Limb (tissue), 2 donors: ENCODE measurements around the gene ZFYVE28.
"Not testable (repeated sequence)": the region's sequence is repeated elsewhere in the genome, so short reads cannot be mapped to it uniquely, and the experiment has no call there.

Experiments
- DNase-seq, 2 donors: peaks; one replicate each; pipeline ENCODE4 v3.0.0-alpha.2; 2016; ENCODE audit errors: extremely low spot score in 2 of 2

Gene ZFYVE28

DNA sequence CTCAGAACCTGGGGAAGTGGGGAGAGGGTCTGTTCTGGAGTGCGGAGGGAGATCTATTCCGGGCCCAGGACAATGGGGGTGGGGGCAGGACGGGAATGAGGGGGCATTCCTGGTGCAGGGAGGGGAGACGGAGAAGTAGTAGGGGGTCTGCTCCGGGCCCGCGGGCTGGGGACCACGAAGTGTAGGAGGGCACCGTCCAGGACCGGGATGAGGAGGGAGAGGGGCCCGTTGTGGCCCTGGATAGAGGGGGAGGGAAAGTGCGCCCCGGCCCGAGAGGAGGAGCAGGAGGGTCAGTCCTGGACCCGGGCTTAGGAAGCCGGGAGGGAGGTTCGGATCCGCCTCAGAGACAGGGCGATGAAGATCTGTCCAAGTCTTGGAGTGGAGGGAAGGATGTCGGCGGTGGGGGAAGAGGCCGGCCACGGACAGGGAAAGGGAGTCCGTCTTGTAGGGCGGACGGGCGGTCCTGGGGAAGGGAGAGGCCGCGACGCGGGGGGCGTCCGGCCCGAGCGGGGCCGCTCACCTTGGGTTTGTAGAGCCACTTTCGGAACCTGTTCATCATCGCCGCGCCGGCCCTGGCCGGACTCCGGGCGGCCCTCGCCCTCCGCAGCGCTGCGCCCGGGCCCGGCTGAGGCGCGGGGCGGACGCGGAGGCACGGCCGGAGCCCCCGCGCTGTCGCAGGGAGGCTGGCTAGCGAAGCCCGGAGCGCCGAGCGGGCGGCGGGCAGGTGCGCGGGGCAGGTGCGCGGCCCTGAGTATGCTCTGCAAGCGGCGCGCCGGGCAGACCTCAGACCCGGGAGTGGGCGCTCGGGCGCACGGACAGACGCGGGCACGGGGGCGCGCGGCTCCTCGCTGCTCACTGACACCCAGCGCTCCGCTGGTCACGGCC, at the start of gene ZFYVE28:
ZFYVE28 (minus strand) TSS at position 881 of the 885 bp plus-strand sequence; CDS start at position 559, 322 bp downstream.
- no peak for DNase-seq

DNA sequence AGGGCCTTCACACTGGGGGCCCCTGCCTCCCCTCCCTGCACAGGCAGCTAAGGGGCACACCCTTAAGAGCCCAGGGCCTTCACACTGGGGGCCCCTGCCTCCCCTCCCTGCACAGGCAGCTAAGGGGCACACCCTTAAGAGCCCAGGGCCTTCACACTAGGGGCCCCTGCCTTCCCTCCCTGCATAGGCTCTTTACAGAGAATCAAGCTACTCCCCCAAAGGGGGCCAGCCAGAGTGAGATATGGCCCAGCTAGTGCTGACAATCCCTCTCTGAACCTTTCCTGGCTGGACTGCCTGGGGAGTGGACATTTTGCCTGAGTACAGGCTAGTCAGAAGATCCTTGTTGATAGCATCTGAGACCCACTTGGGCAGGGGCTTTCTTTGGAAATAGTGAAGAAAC, 47.1 kb upstream of the ZFYVE28 start:
- DNase-seq, result not testable (repeated sequence)

DNA sequence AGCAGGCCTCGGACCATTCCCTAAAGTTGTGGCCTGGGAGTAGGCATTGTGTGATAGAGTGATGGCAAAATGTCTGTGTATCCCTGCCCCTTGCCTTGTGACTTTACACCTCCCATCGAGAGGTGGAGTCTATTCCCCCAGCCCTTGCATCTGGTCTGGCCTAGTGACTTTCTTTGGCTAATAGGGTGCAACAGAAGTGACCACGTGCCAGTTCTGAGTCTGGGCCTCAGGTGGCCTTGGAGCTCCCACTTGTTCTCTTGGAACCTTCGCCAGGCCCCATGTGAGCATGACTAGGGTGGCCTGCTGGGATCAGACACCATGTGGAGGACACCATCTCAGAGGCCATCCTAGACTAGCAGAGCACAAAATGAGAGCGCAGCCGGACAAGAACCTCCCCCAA, 46.6 kb upstream of the ZFYVE28 start:
- no peak for DNase-seq

DNA sequence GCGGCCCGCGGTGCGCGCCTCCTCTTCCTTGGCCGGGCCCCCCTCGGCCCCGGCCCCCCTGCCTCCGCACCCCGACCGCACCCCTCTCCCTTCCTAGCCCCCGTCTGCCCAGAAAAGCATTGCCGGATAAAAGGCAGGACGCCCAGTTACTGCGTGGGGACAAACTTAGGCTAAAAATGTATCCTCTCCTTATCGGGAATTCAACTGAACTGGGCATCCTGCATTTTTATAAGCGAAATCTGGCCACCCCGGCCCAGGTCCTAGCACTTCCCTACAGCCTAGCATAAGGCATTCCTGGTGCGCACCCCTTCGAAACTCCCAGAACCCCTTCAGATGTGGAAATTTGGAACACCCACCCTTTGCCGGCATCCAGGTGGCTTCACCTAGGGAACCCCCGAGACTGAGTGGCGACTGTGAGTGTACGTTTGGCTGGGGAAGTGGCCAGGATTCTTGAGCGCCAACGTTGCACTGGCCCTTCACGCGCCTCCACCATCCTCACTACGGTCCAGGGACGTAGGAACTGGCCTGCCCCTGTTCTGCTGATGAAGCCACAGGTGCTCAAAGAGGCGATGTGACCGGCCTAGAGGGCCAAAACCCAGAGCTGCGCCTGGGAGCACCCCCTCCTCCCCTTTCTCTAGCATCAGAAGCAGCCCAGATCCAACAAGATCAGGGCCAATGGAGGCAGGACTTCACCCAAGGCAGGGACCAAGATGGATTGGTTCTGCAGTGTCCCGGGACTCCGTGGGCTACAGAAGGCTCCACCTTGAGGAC, 44.7 kb upstream of the ZFYVE28 start:
- DNase-seq, result no peak

DNA sequence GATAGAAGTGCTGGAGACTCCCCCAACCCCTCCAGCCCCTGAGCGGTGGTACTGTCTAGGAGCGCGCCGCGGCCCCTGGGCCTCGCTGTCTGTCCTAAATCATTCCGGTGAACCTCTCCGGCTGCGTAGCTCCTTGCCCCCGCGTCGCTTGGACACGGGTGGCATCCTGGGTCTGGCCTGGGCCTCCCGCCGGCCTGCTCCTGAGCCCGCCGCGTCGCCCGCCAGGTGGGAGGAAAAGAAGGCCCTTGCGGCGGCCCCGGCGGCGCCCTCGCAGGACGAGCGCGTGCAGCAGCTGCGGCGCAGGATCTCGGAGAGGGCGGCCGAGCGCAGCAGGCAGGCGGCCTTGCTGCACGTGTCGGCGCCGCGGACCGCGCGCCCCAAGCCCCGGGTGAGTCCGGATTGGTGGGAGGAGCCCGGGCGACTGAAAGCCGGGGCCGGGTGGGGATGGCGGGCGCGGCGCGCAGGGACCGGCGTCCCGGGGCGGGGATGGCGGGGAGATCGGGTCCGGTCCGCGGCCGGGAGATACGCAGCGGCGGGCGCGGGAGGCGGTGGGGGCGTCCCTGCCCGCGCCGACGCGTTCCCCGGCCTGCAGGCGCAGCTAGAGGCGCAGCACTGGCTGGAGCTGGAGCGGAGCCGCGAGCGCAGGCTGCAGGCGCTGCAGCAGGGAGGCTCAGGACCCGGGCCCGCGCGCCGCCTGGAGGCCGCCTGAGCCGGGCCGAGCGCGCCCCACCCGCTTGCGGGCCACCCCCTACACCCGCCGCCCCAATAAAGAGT, 44.0 kb upstream of the ZFYVE28 start:
- DNase-seq, result peak; percentile 82 to 83

DNA sequence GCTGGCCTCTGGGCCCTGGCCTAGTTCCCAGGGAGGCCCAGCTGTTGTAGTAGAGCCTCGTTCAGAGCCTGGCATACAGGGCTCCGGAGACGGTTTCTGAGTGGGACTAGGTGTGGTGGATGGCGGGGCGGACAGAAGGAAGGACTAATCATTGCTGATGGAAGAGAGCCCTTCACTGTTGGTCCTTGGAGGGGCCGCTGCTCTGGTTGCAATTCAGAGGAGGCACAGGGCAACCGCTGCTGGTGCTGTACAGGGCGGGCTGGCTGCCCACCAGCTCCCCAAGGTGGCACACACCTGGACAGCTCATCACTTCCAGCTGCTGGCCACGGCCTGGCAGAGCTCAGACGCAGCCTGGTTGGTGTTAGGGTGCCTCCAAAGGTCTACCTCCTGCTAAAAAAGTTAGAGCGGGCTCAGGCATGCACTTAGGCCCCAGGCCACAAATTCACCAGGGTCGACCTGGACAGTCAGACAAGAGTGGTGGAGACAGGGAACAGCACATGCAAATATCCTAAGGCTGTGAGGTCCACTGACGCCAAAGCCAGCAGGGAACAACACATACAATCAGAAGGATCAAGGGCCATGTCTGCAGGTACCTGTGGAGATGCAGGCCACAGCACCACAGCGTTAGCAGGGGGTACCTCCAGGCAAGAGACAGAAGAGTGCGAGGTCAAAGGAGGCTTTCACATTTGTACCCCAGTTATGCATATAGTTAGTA, 43.0 kb upstream of the ZFYVE28 start:
- peak in 1 of 2 donors; percentile 19 for DNase-seq

DNA sequence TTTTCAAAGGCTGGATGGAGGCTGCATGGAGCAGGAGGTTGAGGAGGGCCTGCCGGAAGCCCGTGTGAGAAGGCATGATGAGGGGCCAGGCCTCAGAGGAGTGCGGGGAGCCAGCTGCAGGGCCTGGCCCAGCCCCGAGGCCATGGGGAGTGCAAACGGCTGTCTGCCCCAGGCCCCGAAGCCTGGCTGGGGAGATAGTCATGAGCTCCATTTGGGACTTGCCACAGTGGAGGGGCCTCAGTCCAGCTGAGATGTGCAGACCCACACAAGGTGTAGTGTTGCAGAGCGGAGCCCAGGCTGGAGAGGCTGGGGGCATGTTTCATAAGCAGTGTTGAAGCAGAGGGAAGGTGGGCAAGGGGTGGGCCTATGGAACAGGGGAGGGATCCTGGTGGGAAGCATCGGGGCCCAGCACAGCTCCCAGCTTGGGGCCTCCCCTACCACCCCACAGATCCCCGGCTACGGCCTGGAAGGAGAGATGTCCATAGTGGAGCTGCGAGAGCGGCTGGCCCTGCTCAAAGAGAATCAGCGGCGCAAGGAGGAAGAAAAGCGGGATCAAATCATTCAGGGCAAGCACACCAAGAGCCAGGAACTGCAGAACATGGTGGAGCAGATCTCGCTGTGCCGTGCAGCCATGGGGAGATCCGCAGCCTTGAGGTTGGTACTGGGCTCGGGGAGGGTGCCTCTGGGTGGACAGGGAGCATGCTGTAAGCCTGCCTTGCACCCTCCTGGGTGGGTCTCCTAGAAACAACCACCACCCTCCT, 41.3 kb upstream of the ZFYVE28 start:
- DNase-seq, result no peak

DNA sequence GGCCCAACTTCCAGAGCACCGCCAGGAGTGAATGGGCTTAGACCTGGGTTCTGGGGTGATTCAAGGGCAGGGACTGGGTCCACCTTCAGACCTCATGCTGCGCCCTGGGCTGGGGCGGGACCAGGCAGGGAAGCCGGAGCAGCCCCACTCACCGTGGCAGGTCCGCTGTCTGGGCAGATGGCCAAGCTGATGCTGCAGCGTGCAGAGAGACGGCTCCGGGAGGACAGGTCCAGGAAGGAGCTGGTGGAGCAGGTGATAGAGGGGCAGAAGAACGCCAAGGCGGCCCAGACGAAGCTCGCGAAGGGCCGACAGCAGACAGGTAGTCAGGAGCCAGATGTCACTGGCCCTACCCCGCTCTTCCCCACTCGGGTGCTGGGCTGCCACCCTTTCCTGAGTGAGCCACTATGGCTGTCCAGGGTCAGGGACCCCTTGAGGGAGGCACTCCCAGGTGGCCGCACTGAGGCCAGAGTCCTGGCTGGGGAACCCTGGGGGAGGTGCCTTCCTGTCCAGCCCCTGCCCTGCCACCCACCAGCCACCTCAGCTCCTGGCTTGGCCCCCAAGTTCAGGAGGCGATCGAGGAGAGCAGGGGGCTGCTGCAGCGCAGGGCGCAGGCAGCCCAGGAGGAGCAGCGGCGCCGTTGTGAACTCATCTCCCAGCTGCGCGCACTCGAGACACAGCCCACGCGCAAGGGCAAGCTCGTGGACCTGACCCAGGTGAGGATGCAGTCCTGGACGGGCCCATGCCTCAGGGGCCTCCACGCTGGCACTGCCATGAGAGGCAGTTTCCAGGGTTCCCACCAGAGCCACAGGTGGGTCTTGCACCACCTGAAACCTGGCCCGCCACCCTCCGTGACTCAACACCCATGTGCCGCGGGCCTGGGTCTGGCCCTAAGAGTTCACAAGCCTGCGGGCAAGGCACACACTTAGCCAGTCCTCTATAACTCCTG, 40.4 kb upstream of the ZFYVE28 start:
- DNase-seq, result peak in 1 of 2 donors; percentile 32

DNA sequence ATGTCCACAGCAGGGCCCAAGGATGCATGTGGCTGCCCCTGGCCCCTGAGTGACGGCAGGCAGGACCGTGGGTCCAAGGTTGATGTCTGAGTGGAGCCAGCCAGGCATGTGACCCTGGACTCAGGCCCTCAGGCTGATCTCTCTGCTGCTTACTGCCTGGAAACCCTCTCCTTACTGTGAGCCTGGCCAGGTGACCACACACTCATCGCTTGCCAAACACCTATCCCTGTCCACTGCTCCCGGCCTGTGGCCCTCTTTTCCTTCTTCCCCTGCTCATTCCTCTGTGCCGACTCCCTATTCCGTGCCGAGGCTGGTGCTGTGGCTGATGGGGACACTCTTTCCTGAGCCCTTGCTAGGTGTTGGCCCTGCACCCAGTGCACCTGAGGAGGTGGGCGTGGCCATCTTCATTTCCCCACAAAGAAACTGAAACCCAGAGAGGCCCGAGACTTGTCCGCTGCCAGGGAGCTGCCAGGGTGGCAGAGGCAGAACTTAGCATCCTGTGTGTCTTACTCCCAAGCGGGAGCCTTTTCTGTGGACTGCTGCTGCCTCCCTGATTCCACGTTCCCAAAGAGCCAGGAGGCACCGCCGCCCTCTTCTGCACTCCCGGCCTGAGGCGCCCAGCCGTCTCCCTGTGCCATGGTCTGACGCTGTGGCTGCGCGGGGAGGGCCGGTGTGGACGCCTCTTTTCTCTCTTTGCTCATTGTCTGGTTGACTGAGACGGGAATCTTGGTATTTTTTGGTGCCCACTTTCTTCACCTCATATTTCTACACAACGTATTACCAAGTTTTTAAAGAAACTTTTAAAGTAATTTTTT, 39.2 kb upstream of the ZFYVE28 start:
- no peak for DNase-seq

DNA sequence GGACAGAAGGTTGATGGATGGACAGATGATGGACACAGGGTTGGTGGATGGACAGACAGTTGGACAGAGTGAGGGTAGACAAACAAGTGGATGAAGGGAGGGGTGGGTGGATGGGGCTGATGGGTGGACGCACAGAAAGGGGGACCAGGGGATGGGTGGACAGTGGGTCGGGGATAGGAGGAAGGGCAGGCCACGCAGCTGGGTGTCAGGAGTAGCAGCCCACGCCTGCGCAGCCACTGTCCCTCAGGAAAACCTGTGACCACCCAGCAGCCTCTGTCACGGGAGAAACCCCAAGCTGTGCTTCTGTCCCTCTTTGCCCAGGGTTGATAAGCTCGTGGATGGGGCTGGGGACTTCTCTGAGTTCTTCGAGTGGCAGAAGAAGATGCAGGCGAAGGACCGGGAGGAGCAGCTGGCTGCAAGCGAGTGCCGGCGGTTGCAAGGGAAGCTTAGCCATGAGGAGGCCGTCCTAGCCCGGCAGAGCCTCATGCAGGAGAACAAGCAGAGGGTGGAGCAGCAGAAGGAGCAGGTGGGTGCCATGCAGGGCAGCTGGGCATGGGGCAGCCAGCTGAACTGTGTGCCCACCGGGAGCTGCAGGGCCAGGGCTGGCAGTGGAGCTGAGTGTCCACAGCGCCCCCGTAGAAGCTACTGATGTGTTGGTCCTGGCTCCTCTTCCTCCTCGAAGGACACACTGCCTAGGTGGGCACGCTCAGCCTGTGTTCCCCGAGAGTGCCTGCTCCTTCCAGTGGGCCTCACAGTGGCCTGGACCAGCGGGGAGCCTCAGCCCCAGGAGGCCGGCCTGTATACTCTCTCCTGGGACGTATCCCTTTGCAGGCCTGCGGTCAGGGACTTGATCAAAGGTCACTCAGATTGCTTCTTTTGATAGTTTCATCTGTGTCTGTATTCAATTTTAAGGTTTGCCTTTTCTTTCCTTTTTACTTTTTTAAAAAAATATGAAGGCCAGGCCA, 33.7 kb upstream of the ZFYVE28 start:
- no peak for DNase-seq

DNA sequence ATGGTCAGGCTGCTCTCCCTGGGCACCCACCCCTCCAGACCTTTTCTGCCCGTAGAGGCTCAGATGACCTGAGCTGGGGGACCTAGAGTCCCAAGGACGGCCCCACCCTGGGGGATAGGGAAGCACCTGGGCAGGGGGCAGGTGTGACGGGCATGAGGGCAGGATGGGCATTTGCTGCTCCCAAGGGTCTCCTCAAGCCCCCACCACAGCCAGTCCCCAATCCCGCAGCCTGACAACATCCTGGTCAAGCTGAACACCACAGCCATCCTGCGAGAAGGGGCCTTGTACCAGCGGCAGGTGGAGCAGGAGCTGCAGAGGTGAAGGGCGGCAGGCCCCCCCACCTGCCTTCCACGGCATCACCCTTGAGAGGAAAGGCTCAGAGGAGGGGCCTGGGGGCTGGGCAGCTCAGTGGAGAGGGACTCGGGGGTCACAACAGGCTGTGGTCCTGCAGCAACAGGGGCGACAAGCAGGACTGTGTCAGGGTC, 32.6 kb upstream of the ZFYVE28 start:
- DNase-seq, result peak in 1 of 2 donors; percentile 18

DNA sequence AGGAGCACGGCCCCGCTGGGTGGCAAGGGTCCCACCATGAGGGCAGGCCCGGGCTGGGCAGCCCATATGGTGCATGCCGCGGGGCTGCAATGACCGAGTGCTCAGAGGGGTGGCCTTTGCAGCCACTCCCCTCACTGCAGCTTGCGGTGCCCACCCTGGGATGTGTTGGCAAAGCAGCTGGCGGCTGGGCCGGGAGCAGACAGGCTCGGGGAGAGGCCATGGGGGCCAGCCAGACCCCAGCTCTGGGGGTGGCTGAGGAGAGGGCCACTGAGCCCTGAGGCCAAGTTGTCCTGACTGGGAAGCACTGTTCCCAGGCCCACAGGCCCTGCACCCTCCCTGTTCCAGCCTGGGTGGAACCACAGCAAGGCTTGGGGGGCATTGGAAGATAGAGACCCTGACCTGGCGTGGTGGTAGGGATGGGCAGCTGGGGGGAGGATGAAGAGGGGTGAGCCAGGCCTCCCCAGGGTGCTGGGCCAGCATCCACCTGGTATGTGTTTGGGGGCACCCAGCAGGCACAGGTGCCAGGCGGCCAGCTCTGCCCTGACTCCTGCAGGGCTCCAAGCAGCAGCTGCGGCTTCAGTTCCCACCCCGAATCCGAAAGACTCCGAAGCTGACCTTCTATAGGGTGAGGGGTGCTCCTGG, 32.1 kb upstream of the ZFYVE28 start:
- no peak for DNase-seq

DNA sequence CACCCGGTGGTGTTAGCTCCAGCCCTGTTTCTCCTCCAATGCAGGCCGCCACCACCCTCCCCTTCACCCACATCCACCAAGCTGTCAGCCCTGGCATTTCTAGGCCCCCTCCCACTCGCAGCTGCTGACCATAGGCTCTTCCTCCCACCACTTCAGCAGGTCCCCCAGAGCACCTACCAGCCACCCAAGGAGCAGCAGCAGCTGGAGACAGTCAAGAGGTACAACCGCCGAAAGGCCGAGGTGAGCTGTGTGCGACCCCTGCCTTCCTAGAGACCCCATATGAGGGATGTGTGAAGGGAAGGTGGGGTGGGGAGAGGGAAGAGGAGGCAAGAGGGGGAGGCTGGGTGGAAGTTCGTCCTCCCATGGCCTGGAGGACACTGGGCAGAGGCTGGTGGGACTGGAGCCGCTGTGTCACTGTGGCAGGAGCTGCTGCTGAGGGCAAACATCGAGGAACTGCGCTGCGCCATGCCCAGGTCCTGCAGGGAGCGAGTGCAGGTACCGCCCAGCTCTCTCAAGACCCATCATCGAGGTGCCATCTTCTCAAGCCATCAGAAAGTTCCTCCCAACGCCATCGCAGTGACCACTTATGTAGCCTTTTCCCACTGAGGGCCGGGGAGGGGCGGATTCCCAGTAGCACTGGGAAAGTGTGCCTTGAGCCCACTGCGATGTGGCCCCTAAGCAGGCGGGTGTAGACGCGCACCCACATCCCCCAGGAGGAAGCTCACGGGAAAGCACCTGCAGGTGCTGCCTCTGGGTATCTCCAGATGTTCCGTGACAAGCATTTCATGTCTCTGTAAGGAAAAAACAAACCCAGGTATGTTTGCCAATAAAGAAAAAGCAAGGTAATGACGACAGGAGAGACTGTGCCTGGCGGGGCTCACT, 31.3 kb upstream of the ZFYVE28 start:
- no peak for DNase-seq

DNA sequence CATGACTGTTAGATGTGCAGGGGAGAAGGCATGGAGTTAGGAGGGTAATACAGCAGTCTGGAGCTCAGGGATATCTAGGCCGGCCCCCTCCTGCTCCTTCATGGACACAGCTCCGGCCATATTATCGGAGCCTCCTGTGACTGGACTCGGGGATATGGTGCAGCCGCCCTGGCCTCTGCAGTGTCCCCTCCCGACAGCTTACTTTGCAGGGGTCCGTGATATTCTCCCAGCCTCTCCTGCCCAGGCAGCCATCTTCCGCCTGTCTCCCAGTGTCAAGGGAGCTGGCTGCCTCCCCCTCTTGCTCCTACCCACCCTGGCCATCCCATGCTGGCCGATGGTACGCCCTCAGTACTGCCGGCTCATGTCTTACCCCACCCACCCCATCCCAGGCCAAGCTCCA, 30.6 kb upstream of the ZFYVE28 start:
- DNase-seq, result no peak

DNA sequence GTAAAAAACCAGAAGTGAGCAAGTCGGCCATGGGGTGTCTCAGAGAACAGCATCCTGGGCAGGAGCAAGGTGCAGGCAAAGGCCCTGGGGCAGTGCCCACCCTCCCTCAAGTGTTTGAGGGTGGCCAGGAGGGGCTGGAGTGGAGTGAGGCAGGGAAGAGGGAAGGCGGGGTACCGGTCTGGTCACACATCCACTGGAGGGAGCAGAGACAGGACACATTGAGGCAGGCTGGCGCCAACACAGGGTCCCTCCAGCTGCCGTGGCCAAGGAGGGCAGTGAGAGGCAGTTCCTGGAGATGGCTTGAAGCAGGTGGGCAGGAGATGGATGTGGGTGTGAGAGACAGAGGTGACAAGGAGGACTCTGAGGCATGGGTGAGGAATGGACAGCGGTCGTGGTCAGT, 30.1 kb upstream of the ZFYVE28 start:
- DNase-seq, result no peak
